ENCODE results near the gene GALNT3. TPM values are rescaled to one million over a fixed set of nuclear protein-coding genes. Genes with fewer than 3 reads are reported as not detected.

GALNT3 gene
- total and polyA plus RNA-seq, 2 donors (not counting 1 experiment from before 2014, with no cell fraction given), result 0.32 to 0.66 TPM

DNA sequence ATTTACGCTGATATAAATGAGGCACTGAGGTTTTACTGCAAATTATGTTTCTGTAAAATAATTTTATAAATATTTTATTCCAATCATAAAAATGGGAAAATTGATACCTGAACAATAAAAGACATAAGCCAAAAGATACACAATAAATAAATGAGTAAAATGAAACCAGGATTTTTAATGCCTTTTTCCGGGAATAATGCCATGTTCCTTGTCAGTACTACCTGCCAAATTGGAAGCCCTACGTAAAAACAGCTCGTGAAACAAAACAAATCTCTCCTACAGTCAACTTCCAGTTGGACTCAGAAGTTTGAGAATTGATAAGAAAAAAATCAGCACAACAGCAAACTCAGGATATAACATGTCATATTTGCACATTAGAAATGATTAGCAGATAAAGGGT, 18.0 kb downstream of the GALNT3 start:
- Histone ChIP-seq H3K9me3 (ENCODE audit: control insufficient read depth, insufficient read depth, low read depth, low read length) (no peaks in the 10 kb centered on the region), H3K79me2 (ENCODE audit: control insufficient read depth, insufficient read depth, low read length) (no peaks in the 10 kb centered on the region), H3K4me1 (ENCODE audit: control insufficient read depth, extremely low read depth, insufficient read depth, low read length) (no peaks in the 10 kb centered on the region), H4K20me1 (ENCODE audit: control insufficient read depth, extremely low read depth, insufficient read depth, low read length) (no peaks in the 10 kb centered on the region), H3K4me3 (replicated peaks in 1 of 4; ENCODE audit: control extremely low read depth in 1 of 4, insufficient read depth in 1 of 4, low read depth in 3 of 4, low read length in 4 of 4) (no peak overlapping the region), H2AFZ (ENCODE audit: low read length) (no peak overlapping the region), H3K36me3 (ENCODE audit: control insufficient read depth, insufficient read depth, low read length) (no peaks in the 10 kb centered on the region), H3K4me2 (ENCODE audit: extremely low read depth, insufficient read depth, low read length) (no peak overlapping the region), H3K27ac (ENCODE audit: insufficient read depth, low read length) (no peak overlapping the region), H3K27me3 (ENCODE audit: control insufficient read depth, insufficient read depth, low read length) (no peaks in the 10 kb centered on the region), H3K9ac (ENCODE audit: insufficient read depth, low read length) (no peak overlapping the region)
- no peak for DNase-seq (ENCODE audit: low read depth in 2 of 2)
- no peak for TF ChIP-seq EZH2 (IDR thresholded peaks at IDR 0.05; ENCODE audit: low read length, missing control alignments)
- TF ChIP-seq, protein P1, sequence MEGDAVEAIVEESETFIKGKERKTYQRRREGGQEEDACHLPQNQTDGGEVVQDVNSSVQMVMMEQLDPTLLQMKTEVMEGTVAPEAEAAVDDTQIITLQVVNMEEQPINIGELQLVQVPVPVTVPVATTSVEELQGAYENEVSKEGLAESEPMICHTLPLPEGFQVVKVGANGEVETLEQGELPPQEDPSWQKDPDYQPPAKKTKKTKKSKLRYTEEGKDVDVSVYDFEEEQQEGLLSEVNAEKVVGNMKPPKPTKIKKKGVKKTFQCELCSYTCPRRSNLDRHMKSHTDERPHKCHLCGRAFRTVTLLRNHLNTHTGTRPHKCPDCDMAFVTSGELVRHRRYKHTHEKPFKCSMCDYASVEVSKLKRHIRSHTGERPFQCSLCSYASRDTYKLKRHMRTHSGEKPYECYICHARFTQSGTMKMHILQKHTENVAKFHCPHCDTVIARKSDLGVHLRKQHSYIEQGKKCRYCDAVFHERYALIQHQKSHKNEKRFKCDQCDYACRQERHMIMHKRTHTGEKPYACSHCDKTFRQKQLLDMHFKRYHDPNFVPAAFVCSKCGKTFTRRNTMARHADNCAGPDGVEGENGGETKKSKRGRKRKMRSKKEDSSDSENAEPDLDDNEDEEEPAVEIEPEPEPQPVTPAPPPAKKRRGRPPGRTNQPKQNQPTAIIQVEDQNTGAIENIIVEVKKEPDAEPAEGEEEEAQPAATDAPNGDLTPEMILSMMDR (conservative IDR thresholded peaks at IDR 0.05 in 1 of 2, IDR thresholded peaks at IDR 0.05 in 1 of 2; ENCODE audit: low read depth in 1 of 2, low read length in 2 of 2), result no peak

DNA sequence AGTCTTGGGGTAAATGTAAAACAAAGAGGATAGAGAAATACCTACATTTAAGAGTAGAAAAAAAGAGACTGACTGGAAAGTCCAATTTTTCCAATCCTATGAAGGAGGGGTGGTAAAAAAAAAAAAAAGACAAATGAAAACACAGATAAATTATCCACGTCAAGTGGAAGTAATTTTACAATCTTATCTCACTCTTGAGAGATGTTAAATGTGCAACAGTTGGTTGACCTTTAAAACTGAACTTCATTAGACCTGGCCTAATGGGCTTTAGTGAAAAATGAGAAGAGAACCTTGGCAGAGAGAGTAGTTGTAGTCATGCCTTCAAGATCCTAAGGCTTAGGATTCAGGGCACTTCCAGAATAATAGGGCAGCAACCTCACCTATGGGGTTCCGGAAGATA, 20.4 kb downstream of the GALNT3 start:
- Histone ChIP-seq H2AFZ (ENCODE audit: low read length) (no peak overlapping the region), H3K4me2 (ENCODE audit: extremely low read depth, insufficient read depth, low read length) (no peak overlapping the region), H3K79me2 (ENCODE audit: control insufficient read depth, insufficient read depth, low read length) (no peaks in the 10 kb centered on the region), H4K20me1 (ENCODE audit: control insufficient read depth, extremely low read depth, insufficient read depth, low read length) (no peaks in the 10 kb centered on the region), H3K9me3 (ENCODE audit: control insufficient read depth, insufficient read depth, low read depth, low read length) (no peaks in the 10 kb centered on the region), H3K36me3 (ENCODE audit: control insufficient read depth, insufficient read depth, low read length) (no peaks in the 10 kb centered on the region), H3K4me1 (ENCODE audit: control insufficient read depth, extremely low read depth, insufficient read depth, low read length) (no peaks in the 10 kb centered on the region), H3K27ac (ENCODE audit: insufficient read depth, low read length) (no peak overlapping the region), H3K4me3 (replicated peaks in 1 of 4; ENCODE audit: control extremely low read depth in 1 of 4, insufficient read depth in 1 of 4, low read depth in 3 of 4, low read length in 4 of 4) (no peak overlapping the region), H3K9ac (ENCODE audit: insufficient read depth, low read length) (no peak overlapping the region), H3K27me3 (ENCODE audit: control insufficient read depth, insufficient read depth, low read length) (no peaks in the 10 kb centered on the region)
- DNase-seq (ENCODE audit: low read depth in 2 of 2), result no peak
- TF ChIP-seq EZH2 (IDR thresholded peaks at IDR 0.05; ENCODE audit: low read length, missing control alignments), result no peak
- TF ChIP-seq, protein P1 (conservative IDR thresholded peaks at IDR 0.05 in 1 of 2, IDR thresholded peaks at IDR 0.05 in 1 of 2; ENCODE audit: low read depth in 1 of 2, low read length in 2 of 2), result no peak

DNA sequence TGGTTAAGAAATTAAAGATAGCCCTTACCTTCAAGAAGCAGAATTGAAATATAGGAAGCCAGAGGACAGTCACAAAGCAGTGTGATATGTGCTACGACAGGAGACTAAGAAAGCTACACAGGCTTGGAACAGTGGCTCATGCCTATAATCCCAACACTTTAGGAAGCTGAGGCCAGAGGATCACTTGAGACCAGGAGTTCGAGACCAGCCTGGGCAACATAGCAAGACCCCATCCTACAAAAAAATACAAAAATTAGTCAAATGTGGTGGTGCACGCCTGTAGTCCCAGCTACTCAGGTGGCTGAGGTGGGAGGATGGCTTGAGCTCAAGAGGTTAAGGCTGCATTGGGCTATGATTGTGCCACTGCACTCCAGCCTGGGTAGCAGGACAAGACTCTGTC, 21.9 kb downstream of the GALNT3 start:
- Histone ChIP-seq H3K9me3 (ENCODE audit: control insufficient read depth, insufficient read depth, low read depth, low read length) (no peaks in the 10 kb centered on the region), H3K79me2 (ENCODE audit: control insufficient read depth, insufficient read depth, low read length) (no peaks in the 10 kb centered on the region), H3K4me3 (replicated peaks in 1 of 4; ENCODE audit: control extremely low read depth in 1 of 4, insufficient read depth in 1 of 4, low read depth in 3 of 4, low read length in 4 of 4) (no peak overlapping the region), H3K27me3 (ENCODE audit: control insufficient read depth, insufficient read depth, low read length) (no peaks in the 10 kb centered on the region), H3K36me3 (ENCODE audit: control insufficient read depth, insufficient read depth, low read length) (no peaks in the 10 kb centered on the region), H2AFZ (ENCODE audit: low read length) (no peak overlapping the region), H4K20me1 (ENCODE audit: control insufficient read depth, extremely low read depth, insufficient read depth, low read length) (no peaks in the 10 kb centered on the region), H3K27ac (ENCODE audit: insufficient read depth, low read length) (no peak overlapping the region), H3K4me1 (ENCODE audit: control insufficient read depth, extremely low read depth, insufficient read depth, low read length) (no peaks in the 10 kb centered on the region), H3K4me2 (ENCODE audit: extremely low read depth, insufficient read depth, low read length) (no peak overlapping the region), H3K9ac (ENCODE audit: insufficient read depth, low read length) (no peak overlapping the region)
- TF ChIP-seq EZH2 (IDR thresholded peaks at IDR 0.05; ENCODE audit: low read length, missing control alignments), result no peak
- TF ChIP-seq, protein P1 (conservative IDR thresholded peaks at IDR 0.05 in 1 of 2, IDR thresholded peaks at IDR 0.05 in 1 of 2; ENCODE audit: low read depth in 1 of 2, low read length in 2 of 2), result no peak
- DNase-seq (ENCODE audit: low read depth in 2 of 2), result no peak
